ENCODE results near the gene HGFAC.

Gene HGFAC

GRCh38 chr4:3416821-3417221, 24.9 kb upstream of the HGFAC start:
- TF ChIP-seq, protein P1, sequence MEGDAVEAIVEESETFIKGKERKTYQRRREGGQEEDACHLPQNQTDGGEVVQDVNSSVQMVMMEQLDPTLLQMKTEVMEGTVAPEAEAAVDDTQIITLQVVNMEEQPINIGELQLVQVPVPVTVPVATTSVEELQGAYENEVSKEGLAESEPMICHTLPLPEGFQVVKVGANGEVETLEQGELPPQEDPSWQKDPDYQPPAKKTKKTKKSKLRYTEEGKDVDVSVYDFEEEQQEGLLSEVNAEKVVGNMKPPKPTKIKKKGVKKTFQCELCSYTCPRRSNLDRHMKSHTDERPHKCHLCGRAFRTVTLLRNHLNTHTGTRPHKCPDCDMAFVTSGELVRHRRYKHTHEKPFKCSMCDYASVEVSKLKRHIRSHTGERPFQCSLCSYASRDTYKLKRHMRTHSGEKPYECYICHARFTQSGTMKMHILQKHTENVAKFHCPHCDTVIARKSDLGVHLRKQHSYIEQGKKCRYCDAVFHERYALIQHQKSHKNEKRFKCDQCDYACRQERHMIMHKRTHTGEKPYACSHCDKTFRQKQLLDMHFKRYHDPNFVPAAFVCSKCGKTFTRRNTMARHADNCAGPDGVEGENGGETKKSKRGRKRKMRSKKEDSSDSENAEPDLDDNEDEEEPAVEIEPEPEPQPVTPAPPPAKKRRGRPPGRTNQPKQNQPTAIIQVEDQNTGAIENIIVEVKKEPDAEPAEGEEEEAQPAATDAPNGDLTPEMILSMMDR (IDR thresholded peaks at IDR 0.05; ENCODE audit: low read depth, low read length), result no peak
- H3K4me3 ChIP-seq (ENCODE audit: low read depth, low read length), result no peak overlapping the region

- TF ChIP-seq, protein P1 (IDR thresholded peaks at IDR 0.05; ENCODE audit: low read depth, low read length), result no peak
- H3K4me3 ChIP-seq (ENCODE audit: low read depth, low read length), result no peak overlapping the region
Measured at GRCh38 chr4:3417448-3417847, 24.3 kb upstream of the HGFAC start.

DNA sequence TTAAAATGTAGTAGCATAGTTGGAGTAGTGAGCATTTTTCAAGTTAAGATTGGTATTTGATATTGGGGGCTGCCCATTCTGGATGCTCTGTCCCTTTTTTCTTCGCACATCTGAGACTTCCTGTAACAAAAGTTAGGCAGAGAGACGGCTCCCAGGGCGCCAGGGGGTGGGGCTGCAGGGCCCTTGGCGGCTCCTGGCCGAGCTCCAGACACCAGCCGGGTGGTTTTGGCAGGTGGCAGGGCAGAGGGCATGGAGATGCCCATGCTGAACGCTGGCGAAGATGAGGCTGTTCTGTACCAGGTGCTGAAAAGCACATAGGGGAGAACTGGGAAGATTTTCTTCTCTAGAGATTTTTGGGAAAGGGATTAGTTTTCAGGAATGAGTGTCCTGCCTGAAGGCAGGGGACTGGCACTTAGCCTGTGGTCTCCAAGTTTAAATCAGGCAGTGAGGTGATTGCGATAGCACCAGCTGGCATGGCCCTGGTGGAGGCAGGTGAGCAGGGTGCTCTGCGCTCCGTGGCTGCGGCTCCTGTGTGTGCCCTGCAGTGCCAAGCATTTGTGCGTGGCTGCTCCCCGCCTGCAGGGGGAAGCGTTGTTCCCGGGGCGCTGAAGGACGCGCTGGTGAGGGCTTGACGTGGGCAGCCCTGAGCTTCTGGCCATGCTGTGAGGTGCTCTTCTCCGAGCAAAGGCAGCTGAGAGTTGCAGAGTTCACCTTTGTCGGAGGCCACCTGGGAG, 23.6 kb upstream of the HGFAC start:
- TF ChIP-seq, protein P1 (IDR thresholded peaks at IDR 0.05; ENCODE audit: low read depth, low read length), result no peak

GRCh38 chr4:3419836-3420605, 21.7 kb upstream of the HGFAC start:
- no peak overlapping the region for H3K4me3 ChIP-seq (ENCODE audit: low read depth, low read length)
- TF ChIP-seq, protein P1 (IDR thresholded peaks at IDR 0.05; ENCODE audit: low read depth, low read length), result no peak

More for the DNA sequence above, 23.6 kb upstream of the HGFAC start:
- no peak overlapping the region for H3K4me3 ChIP-seq (ENCODE audit: low read depth, low read length)

DNA sequence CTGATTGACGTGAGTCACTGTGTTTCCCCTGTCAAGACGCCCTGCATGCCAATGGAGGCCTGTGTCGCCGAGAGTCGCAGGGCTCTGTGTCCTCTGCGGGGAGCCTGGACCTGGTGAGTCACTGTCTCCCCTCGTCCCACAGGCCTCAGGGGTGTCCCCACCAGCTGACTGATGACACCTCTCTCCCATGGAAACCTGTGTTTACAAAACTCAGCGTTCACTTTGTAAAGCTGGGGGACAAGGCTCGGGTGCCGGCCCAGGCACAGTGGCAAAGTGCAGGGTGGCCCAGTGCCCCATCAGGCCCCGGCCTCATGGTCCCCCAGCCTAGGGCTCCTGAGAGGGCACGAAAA, 21.2 kb upstream of the HGFAC start:
- TF ChIP-seq, protein P1 (IDR thresholded peaks at IDR 0.05; ENCODE audit: low read depth, low read length), result no peak
- no peak overlapping the region for H3K4me3 ChIP-seq (ENCODE audit: low read depth, low read length)

DNA sequence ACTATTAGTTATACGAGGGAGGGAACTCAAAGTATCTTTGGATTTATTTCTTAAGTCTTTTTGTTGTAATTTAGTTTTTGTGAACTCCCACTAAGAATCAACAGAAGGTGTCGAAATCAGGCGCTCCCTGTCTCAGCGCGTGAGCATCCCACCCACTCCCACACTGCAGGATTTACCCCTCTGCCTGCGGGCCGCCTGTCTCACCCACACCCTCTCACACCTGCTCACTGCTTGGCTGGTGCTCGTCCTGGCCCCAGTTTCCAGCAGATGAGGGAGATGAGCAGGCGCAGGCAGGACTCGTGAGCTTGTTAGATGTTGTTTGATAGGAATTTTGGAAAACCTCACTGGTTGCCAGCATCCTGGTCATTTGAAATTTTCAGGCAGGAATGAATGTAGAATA, 20.8 kb upstream of the HGFAC start:
- TF ChIP-seq, protein P1 (IDR thresholded peaks at IDR 0.05; ENCODE audit: low read depth, low read length), result no peak

DNA sequence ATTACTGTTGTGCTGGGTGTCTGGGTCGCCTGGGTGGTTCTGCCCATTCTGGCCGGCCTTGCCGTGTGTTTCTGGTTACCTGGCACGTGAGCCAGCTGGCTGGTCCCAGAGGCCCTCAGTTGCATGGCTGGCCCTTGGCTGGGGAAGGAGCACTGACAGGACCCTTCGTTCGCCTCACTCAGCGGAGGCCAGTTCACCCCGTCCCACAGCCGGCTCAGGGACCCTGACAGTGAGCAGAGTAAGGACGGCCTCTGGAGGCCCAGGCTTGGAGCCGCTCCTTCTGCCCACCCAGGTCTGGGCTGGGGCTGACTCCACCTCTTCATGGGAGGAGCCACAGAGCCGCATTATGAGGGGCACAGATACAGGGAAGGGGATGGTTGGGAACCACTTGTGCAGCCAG, 20.3 kb upstream of the HGFAC start:
- TF ChIP-seq, protein P1 (IDR thresholded peaks at IDR 0.05; ENCODE audit: low read depth, low read length), result no peak
- no peak overlapping the region for H3K4me3 ChIP-seq (ENCODE audit: low read depth, low read length)

More for the DNA sequence above, 20.8 kb upstream of the HGFAC start:
- no peak overlapping the region for H3K4me3 ChIP-seq (ENCODE audit: low read depth, low read length)

All from WI38 (cell line).